Karpas-422 (cell line): ENCODE measurements around the gene FOXO4. TPM values are rescaled to one million over a fixed set of nuclear protein-coding genes. Genes with fewer than 3 reads are reported as not detected.

Experiments used
- DNase-seq: peaks from one replicate; pipeline ENCODE4 v3.0.0-alpha.2; 2015
- H2AFZ ChIP-seq: fragments of 200-600 bp; sonication (generic); 2 replicates; pipeline ENCODE4 v1.6.1; 2014; ENCODE audit warnings: antibody characterized with exemption, low read length, mixed read lengths
- H3K27ac ChIP-seq: fragments of 200-600 bp; sonication (generic); 2 replicates; pipeline ENCODE4 v1.5.1; 2014; ENCODE audit warnings: mild to moderate bottlenecking, low read length, moderate library complexity
- H3K27me3 ChIP-seq: fragments of 200-600 bp; sonication (generic); 2 replicates; pipeline ENCODE4 v1.6.1; 2014; ENCODE audit warnings: low read length, mixed read lengths
- H3K36me3 ChIP-seq: fragments of 200-600 bp; sonication (generic); 2 replicates; pipeline ENCODE4 v1.6.1; 2014; ENCODE audit warnings: low read length, mixed read lengths; ENCODE audit not compliant: insufficient read depth
- H3K4me1 ChIP-seq: fragments of 200-600 bp; sonication (generic); 2 replicates; pipeline ENCODE4 v1.6.1; 2014; ENCODE audit warnings: mild to moderate bottlenecking, low read length, mixed read lengths
- H3K4me2 ChIP-seq: fragments of 200-600 bp; sonication (generic); 2 replicates; pipeline ENCODE4 v1.6.1; 2014; ENCODE audit warnings: low read length, low read depth, mild to moderate bottlenecking; ENCODE audit not compliant: poor library complexity, severe bottlenecking
- H3K4me3 ChIP-seq: fragments of 200-600 bp; sonication (generic); 2 replicates; pipeline ENCODE4 v1.5.1; 2014; ENCODE audit warnings: mild to moderate bottlenecking, antibody characterized with exemption, low read length, mixed read lengths
- H3K79me2 ChIP-seq: fragments of 200-600 bp; sonication (generic); 2 replicates; pipeline ENCODE4 v1.6.1; 2014; ENCODE audit warnings: mild to moderate bottlenecking, low read length, mixed read lengths
- H3K9ac ChIP-seq: fragments of 200-600 bp; sonication (generic); 2 replicates; pipeline ENCODE4 v1.6.0; 2014; ENCODE audit warnings: low read length
- H3K9me2 ChIP-seq: fragments of 200-600 bp; sonication (generic), shearing (Covaris generic); replicated peaks from 2 replicates; pipeline ENCODE4 v1.6.0; 2014; ENCODE audit warnings: mild to moderate bottlenecking, low read length, moderate library complexity; ENCODE audit not compliant: insufficient read depth
- H3K9me3 ChIP-seq: fragments of 300-700, 200-600 bp; sonication (generic); 2 replicates; pipeline ENCODE4 v1.6.1; 2014; ENCODE audit warnings: low read length, mixed read lengths
- H4K20me1 ChIP-seq: fragments of 200-600 bp; sonication (generic); 2 replicates; pipeline ENCODE4 v1.6.1; 2014; ENCODE audit warnings: mild to moderate bottlenecking, antibody characterized with exemption, low read length, low read depth; ENCODE audit not compliant: insufficient read depth
- small RNA-seq: library from RNA; depleted of rRNA; stranded (forward); fragments of <200 nt; gene quantifications from one replicate; pipeline ENCODE3, GENCODE V24; 2014
- total RNA-seq: library from RNA; depleted of rRNA; stranded (reverse); fragments of >200 nt; shearing (Covaris generic); gene quantifications from 2 replicates; pipeline ENCODE4 v1.2.3, GENCODE V29; 2014; ENCODE audit warnings: low replicate concordance; rRNA removed

Gene FOXO4
- total RNA-seq, 1 experiment from 2014 or later = 9.5 TPM

DNA sequence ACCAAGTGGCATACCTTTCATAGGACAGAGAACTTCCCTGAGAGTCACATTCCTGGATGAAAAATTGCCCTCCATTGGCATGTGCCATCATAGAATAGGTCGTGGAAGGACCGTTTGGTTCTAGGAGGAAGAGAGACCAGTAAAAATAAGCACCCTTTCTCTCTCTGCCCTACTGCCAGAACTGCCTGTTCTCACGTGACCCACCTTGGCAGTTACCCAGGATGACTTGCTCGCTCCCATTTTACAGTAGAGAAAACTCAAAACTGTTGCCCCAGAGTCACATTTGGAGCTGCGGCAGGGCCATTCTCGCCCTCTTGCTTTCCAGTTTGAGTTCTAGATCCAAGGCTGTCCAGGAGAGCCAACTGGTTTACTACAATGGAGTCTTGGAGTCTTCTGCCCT is 47.9 kb downstream of the FOXO4 start:
- Histone ChIP-seq H3K79me2 (no peaks in the 10 kb centered on the region), H3K9me3 (no peaks in the 10 kb centered on the region), H3K9me2 (no peaks in the 10 kb centered on the region), H4K20me1 (no peaks in the 10 kb centered on the region), H3K4me3 (no peak overlapping the region), H2AFZ (no peak overlapping the region), H3K27ac (no peak overlapping the region), H3K27me3 (no peaks in the 10 kb centered on the region), H3K9ac (no peak overlapping the region), H3K4me1 (peaks cover 11% of the 10 kb centered on the region), H3K4me2 (no peak overlapping the region), H3K36me3 (no peaks in the 10 kb centered on the region)
- DNase-seq = no peak

DNA sequence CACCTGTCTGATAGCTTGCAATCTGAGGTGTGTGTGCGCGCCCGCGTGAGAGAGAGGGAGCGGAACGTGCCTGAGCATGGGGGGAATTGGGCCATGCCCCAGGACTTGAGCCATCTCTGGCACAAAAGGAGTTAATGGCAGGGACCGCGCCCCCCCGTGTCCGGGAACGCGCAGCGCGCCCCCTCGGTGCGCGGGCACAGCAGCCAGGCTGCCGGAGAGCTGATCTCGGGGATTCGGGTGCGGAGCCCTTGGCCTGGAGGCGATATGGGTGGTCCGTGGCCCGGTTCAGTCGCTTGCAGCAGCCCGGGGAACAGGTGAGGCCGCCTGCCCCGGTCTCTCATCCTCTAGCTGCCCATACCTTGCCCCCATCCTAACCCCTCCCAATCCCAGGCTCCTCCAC is 49.0 kb downstream of the FOXO4 start, which contains the start of gene NLGN3:
NLGN3 (plus strand) TSS at position 191 of the 400 bp plus-strand sequence. CDS start 2,909 bp downstream, outside the sequence.
- Histone ChIP-seq H3K9ac (no peak within 1 kb of the TSS), H3K4me2 (no peak within 1 kb of the TSS), H3K4me3 (no peak within 1 kb of the TSS), H4K20me1 (no peaks in the 10 kb centered on the region), H3K79me2 (no peaks in the 10 kb centered on the region), H3K9me2 (no peaks in the 10 kb centered on the region), H3K27me3 (no peaks in the 10 kb centered on the region), H3K27ac (no peak within 1 kb of the TSS), H3K36me3 (no peaks in the 10 kb centered on the region), H2AFZ (no peak within 1 kb of the TSS), H3K4me1 (peaks cover 11% of the 10 kb centered on the region), H3K9me3 (no peaks in the 10 kb centered on the region)
- no peak for DNase-seq

DNA sequence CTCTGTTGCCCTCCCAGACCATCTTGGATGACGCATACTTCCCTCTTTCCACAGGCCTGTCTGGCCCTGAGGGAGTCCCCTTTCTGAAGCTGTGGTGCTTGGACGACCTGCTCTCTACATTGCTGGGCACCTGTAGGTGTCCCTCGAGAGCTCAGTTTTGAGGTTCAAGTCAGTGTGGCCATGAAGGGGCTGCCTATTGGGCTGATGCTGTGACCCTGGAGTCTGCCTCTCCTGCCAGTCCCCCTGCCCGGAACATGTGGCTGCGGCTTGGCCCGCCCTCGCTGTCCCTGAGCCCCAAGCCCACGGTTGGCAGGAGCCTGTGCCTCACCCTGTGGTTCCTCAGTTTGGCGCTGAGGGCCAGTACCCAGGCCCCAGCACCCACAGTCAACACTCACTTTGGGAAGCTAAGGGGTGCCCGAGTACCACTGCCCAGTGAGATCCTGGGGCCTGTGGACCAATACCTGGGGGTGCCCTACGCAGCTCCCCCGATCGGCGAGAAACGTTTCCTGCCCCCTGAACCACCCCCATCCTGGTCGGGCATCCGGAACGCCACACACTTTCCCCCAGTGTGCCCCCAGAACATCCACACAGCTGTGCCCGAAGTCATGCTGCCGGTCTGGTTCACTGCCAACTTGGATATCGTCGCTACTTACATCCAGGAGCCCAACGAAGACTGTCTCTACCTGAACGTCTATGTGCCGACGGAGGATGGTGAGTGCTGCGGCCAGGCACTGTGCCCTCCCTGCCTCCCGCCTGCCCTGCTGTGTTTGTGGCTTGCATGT is 52.0 kb downstream of the FOXO4 start:
- H3K36me3 ChIP-seq = no peaks in the 10 kb centered on the region
- peak; percentile 48 for DNase-seq
- peaks cover 11% of the 10 kb centered on the region for H3K4me1 ChIP-seq
- H3K9me2 ChIP-seq = no peaks in the 10 kb centered on the region
- H3K9me3 ChIP-seq = no peaks in the 10 kb centered on the region
- H3K4me2 ChIP-seq = no peak overlapping the region
- H3K79me2 ChIP-seq = no peaks in the 10 kb centered on the region
- H3K9ac ChIP-seq = no peak overlapping the region
- H4K20me1 ChIP-seq = no peaks in the 10 kb centered on the region
- H3K27me3 ChIP-seq = no peaks in the 10 kb centered on the region
- H2AFZ ChIP-seq = no peak overlapping the region
- no peak overlapping the region for H3K27ac ChIP-seq
- H3K4me3 ChIP-seq = no peak overlapping the region

DNA sequence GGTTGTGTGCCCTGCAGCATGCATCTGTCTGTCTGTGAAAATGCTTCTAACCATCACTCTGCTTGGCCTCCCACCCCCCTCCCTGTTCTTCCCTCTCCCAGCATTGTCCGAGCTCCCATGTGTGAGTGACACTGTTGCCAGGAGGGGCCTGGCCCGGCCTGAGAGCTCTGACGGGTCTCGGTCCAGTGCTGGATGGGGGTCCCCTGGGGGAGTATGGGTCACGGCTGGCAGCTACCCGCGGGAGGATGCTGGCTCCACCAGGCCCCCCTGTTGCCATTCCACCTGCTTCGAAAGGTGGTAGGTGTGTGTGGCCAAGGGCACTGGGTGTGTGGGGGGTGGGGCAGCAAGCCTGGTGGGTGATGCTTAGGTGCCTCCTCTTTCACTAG is 52.6 kb downstream of the FOXO4 start:
- Histone ChIP-seq H3K27ac (no peak overlapping the region), H3K4me1 (peaks cover 11% of the 10 kb centered on the region), H2AFZ (no peak overlapping the region), H3K9me2 (no peaks in the 10 kb centered on the region), H3K9ac (no peak overlapping the region), H3K27me3 (no peaks in the 10 kb centered on the region), H3K9me3 (no peaks in the 10 kb centered on the region), H3K4me2 (no peak overlapping the region), H4K20me1 (no peaks in the 10 kb centered on the region), H3K4me3 (no peak overlapping the region), H3K36me3 (no peaks in the 10 kb centered on the region), H3K79me2 (no peaks in the 10 kb centered on the region)
- no peak for DNase-seq

DNA sequence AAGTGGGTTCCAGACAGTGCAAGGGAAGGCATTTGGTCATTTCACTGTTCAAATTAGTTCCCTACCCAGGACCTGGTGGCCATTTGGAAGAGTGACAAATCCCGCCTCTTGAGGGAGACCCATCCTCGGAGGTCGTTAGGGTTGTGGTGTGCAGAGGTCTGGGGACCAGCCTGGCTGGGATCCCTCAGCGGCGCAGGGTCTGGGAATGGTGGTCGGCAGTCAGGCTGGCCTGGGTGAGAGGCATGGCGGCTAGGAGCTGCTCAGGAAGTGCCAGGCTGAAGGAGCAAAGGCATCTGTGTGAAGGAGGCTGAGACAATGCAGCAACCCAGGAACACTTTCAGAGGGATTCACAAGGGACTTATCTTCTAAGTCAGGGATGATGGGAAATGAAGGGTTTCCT is 55.7 kb downstream of the FOXO4 start:
- Histone ChIP-seq H3K27me3 (no peaks in the 10 kb centered on the region), H3K4me2 (no peak overlapping the region), H3K4me3 (no peak overlapping the region), H4K20me1 (no peaks in the 10 kb centered on the region), H3K4me1 (peaks cover 13% of the 10 kb centered on the region), H2AFZ (no peak overlapping the region), H3K79me2 (no peaks in the 10 kb centered on the region), H3K9me3 (no peaks in the 10 kb centered on the region), H3K36me3 (no peaks in the 10 kb centered on the region), H3K9ac (no peak overlapping the region), H3K9me2 (no peaks in the 10 kb centered on the region), H3K27ac (no peak overlapping the region)
- no peak for DNase-seq

Small RNA genes within 50 kb of the gene (small RNA-seq; reads per million reads assigned to genes)
- gene CXorf65 = not detected

Other genes starting within 250 kb of the FOXO4 start
- not detected in 2 replicates for gene TEX11, start 187.1 kb upstream of the FOXO4 start, total RNA-seq
- not detected in 2 replicates for gene SLC7A3, start 164.8 kb upstream of the FOXO4 start, total RNA-seq
- gene SNX12, start 27.5 kb upstream of the FOXO4 start, total RNA-seq = 18.9 and 38.3 TPM in 2 replicates
- 0.36 TPM in 1 of 2 replicates, not detected in the other for gene CXorf65, start 10.9 kb downstream of the FOXO4 start, total RNA-seq
- gene IL2RG, start 15.7 kb downstream of the FOXO4 start, total RNA-seq = 4.3 and 9.1 TPM in 2 replicates
- 32.7 and 35.2 TPM in 2 replicates for gene MED12, start 22.7 kb downstream of the FOXO4 start, total RNA-seq
- gene NLGN3, start 49.0 kb downstream of the FOXO4 start, total RNA-seq = 0.86 and 1.9 TPM in 2 replicates
- not detected in 2 replicates for gene GJB1, start 127.4 kb downstream of the FOXO4 start, total RNA-seq
- 28.3 and 29.1 TPM in 2 replicates for gene ZMYM3, start 158.3 kb downstream of the FOXO4 start, total RNA-seq
- gene NONO, start 187.8 kb downstream of the FOXO4 start, total RNA-seq = 335 and 360 TPM in 2 replicates
- gene ITGB1BP2, start 205.9 kb downstream of the FOXO4 start, total RNA-seq = 2.7 and 3.8 TPM in 2 replicates